ENCODE data around the gene SS18L1. TPM values are rescaled to one million over a fixed set of nuclear protein-coding genes. Genes with fewer than 3 reads are reported as not detected.

SS18L1 gene
- total RNA-seq, 1 experiment from 2014 or later = 34.1 TPM

- TF ChIP-seq ATF6 (CRISPR knock-in tag; IDR thresholded peaks at IDR 0.05) (no peak), OVOL2 (CRISPR knock-in tag; IDR thresholded peaks at IDR 0.05; ENCODE audit: borderline replicate concordance) (no peak), ZNF263 (CRISPR knock-in tag; IDR thresholded peaks at IDR 0.05; ENCODE audit: low read depth) (no peak), GTF2I (CRISPR knock-in tag; conservative IDR thresholded peaks at IDR 0.05) (no peak), AR (CRISPR knock-in tag; IDR thresholded peaks at IDR 0.05) (no peak), HMGA2 (CRISPR knock-in tag; IDR thresholded peaks at IDR 0.05) (no peak), USF1 (CRISPR knock-in tag; IDR thresholded peaks at IDR 0.05) (no peak), E2F1 (CRISPR knock-in tag; IDR thresholded peaks at IDR 0.05) (no peak)
Observed at GRCh38 chr20:62161347-62161746, 17.8 kb downstream of the SS18L1 start (continued).

- TF ChIP-seq NR2C2 (CRISPR knock-in tag; IDR thresholded peaks at IDR 0.05) = no peak
- TF ChIP-seq AR (CRISPR knock-in tag; IDR thresholded peaks at IDR 0.05) = no peak
- TF ChIP-seq OVOL2 (CRISPR knock-in tag; IDR thresholded peaks at IDR 0.05; ENCODE audit: borderline replicate concordance) = no peak
- TF ChIP-seq TP53 (CRISPR knock-in tag; IDR thresholded peaks at IDR 0.05) = no peak
- TF ChIP-seq ATF1 (CRISPR knock-in tag; IDR thresholded peaks at IDR 0.05) = no peak
- no peak for TF ChIP-seq EMX1 (CRISPR knock-in tag; IDR thresholded peaks at IDR 0.05)
- no peak for TF ChIP-seq ELF4 (CRISPR knock-in tag; IDR thresholded peaks at IDR 0.05; ENCODE audit: low read depth)
- no peak for TF ChIP-seq SOX15 (CRISPR knock-in tag; IDR thresholded peaks at IDR 0.05)
- no peak for TF ChIP-seq E2F5 (CRISPR knock-in tag; IDR thresholded peaks at IDR 0.05)
- no peak for TF ChIP-seq ZNF396 (CRISPR knock-in tag; IDR thresholded peaks at IDR 0.05; ENCODE audit: borderline replicate concordance)
- TF ChIP-seq FOXP1 (CRISPR knock-in tag; IDR thresholded peaks at IDR 0.05; ENCODE audit: borderline replicate concordance) = no peak
- H3K27me3 Mint-ChIP-seq (ENCODE audit: low read depth) = no peaks in the 10 kb centered on the region
- no peaks in the 10 kb centered on the region for H3K4me1 Mint-ChIP-seq
- CTCF ChIA-PET = no interaction called here
- peaks cover 28% of the 10 kb centered on the region for H3K36me3 Mint-ChIP-seq
- DNase-seq (ENCODE audit: low spot score) (no peak), ATAC-seq (no peak)
- no peaks in the 10 kb centered on the region for H3K9me3 Mint-ChIP-seq
- H3K27ac Mint-ChIP-seq = no peak overlapping the region
- H3K4me3 Mint-ChIP-seq = no peak overlapping the region
- POLR2A ChIA-PET = no interaction called here
Observed at GRCh38 chr20:62162765-62163484, 19.4 kb downstream of the SS18L1 start.

Data from WTC11 (cell line).